ENCODE data around the gene RGS9. TPM values are rescaled to one million over a fixed set of nuclear protein-coding genes. Genes with fewer than 3 reads are reported as not detected.

RGS9 gene
- total RNA-seq, 1 experiment from 2014 or later = 6.3 TPM

DNA sequence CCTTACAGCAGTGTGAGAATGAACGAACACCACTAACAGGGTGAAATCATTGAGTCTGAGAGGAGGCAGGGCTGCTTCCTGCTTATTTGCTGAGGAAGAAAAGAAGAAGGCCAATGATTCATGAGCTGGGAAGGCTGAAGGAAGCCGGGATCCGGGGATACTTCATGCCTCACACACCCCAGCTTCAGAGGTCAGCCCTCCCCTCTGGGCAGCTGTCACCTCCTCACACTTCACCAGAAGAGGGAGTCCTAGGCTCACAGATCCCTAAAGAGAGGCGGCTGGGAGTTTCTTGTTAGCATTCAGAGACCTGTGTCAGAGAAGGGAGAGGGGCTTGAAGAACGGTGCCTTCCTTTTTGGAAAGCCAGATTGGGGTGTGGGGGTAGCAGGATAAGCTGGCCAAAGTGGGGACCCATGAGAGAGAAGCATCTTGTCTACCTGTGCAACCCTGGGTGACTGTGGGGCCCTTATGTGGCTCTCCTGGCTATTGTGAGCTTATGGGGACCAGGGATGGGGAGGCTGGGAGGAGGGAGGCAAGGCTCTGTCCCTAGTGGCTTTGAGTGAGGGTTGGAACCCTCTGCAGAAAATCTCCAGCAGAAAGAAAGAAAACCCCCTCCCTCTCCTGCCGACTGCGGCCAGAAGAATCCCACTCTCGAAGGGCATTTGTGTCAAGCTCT lies 94.6 kb downstream of the RGS9 start:
- TF ChIP-seq, protein P1, sequence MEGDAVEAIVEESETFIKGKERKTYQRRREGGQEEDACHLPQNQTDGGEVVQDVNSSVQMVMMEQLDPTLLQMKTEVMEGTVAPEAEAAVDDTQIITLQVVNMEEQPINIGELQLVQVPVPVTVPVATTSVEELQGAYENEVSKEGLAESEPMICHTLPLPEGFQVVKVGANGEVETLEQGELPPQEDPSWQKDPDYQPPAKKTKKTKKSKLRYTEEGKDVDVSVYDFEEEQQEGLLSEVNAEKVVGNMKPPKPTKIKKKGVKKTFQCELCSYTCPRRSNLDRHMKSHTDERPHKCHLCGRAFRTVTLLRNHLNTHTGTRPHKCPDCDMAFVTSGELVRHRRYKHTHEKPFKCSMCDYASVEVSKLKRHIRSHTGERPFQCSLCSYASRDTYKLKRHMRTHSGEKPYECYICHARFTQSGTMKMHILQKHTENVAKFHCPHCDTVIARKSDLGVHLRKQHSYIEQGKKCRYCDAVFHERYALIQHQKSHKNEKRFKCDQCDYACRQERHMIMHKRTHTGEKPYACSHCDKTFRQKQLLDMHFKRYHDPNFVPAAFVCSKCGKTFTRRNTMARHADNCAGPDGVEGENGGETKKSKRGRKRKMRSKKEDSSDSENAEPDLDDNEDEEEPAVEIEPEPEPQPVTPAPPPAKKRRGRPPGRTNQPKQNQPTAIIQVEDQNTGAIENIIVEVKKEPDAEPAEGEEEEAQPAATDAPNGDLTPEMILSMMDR (IDR thresholded peaks at IDR 0.05; ENCODE audit: insufficient read depth in 1 of 2, low read depth in 1 of 2, low read length in 1 of 2, severe bottlenecking in 1 of 2, unreplicated experiment in 1 of 2) = peak; percentile 76 to 88
- Mint-ChIP-seq H3K9me3 (ENCODE audit: unreplicated experiment) (peaks cover 8% of the 10 kb centered on the region), H3K36me3 (ENCODE audit: insufficient read depth, unreplicated experiment) (no peaks in the 10 kb centered on the region), H3K4me1 (ENCODE audit: low read depth, unreplicated experiment) (peaks cover 27% of the 10 kb centered on the region), H3K4me3 (ENCODE audit: unreplicated experiment) (no peak overlapping the region), H3K27ac (ENCODE audit: unreplicated experiment) (no peak overlapping the region), H3K27me3 (ENCODE audit: insufficient read depth, unreplicated experiment) (peaks cover 1% of the 10 kb centered on the region)
- Histone ChIP-seq H3K36me3 (ENCODE audit: control insufficient read depth, insufficient read depth, low read length) (no peaks in the 10 kb centered on the region), H3K9me3 (no peaks in the 10 kb centered on the region), H3K4me1 (peaks cover 15% of the 10 kb centered on the region), H3K4me3 (ENCODE audit: low read depth, low read length) (no peak overlapping the region), H3K27me3 (replicated peaks; ENCODE audit: control insufficient read depth, insufficient read depth, low read length) (no peaks in the 10 kb centered on the region)
- no TSS peak for BruUV-seq (replicated peaks)
- CTCF ChIA-PET = interaction anchor here (0.6 to 1.7 kb wide), 10 partner anchors 8 to 938 kb away, joined by 3 to 16 read pairs (median 3); no protein-coding TSS in a partner anchor
- DNase-seq = peak; percentile 65 to 77
- POLR2A ChIA-PET = no interaction called here
- intact Hi-C loops (cut with micrococcal nuclease; ENCODE audit: unreplicated experiment) = loop anchor here (1.0 to 5.0 kb wide), 5 partner anchors 46 to 934 kb away; no protein-coding TSS in a partner anchor

DNA sequence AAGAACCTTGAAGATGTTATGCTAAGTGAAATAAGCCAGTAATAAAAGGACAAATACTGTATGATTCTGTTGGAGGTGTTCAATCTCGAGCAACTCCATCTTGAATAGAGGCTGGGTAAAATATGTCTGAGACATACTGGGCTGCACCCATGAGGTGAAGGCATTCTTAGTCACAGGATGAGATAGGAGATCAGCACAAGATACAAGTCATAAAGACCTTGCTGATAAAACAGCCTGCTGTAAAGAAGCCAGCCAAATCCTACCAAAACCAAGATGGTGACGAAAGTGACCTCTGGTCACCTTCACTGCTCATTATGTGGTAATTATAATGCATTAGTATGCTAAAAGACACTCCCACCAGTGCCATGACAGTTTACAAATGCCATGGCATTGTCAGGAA lies 98.1 kb downstream of the RGS9 start:
- H3K4me1 Mint-ChIP-seq (ENCODE audit: low read depth, unreplicated experiment) = peaks cover 7% of the 10 kb centered on the region
- POLR2A ChIA-PET = no interaction called here
- peaks cover under 1% of the 10 kb centered on the region for H3K9me3 Mint-ChIP-seq (ENCODE audit: unreplicated experiment)
- no peak for DNase-seq
- peaks cover 5% of the 10 kb centered on the region for H3K27me3 Mint-ChIP-seq (ENCODE audit: insufficient read depth, unreplicated experiment)
- no peak overlapping the region for H3K4me3 ChIP-seq (ENCODE audit: low read depth, low read length)
- H3K27ac Mint-ChIP-seq (ENCODE audit: unreplicated experiment) = no peak overlapping the region
- TF ChIP-seq, protein P1 (IDR thresholded peaks at IDR 0.05; ENCODE audit: insufficient read depth in 1 of 2, low read depth in 1 of 2, low read length in 1 of 2, severe bottlenecking in 1 of 2, unreplicated experiment in 1 of 2) = no peak
- intact Hi-C loops (cut with micrococcal nuclease; ENCODE audit: unreplicated experiment) = no loop called here
- BruUV-seq (replicated peaks) = no TSS peak
- no peaks in the 10 kb centered on the region for H3K9me3 ChIP-seq
- H3K4me1 ChIP-seq = no peaks in the 10 kb centered on the region
- no peak overlapping the region for H3K4me3 Mint-ChIP-seq (ENCODE audit: unreplicated experiment)
- no peaks in the 10 kb centered on the region for H3K36me3 ChIP-seq (ENCODE audit: control insufficient read depth, insufficient read depth, low read length)
- H3K36me3 Mint-ChIP-seq (ENCODE audit: insufficient read depth, unreplicated experiment) = no peaks in the 10 kb centered on the region
- no peaks in the 10 kb centered on the region for H3K27me3 ChIP-seq (replicated peaks; ENCODE audit: control insufficient read depth, insufficient read depth, low read length)
- CTCF ChIA-PET = no interaction called here

DNA sequence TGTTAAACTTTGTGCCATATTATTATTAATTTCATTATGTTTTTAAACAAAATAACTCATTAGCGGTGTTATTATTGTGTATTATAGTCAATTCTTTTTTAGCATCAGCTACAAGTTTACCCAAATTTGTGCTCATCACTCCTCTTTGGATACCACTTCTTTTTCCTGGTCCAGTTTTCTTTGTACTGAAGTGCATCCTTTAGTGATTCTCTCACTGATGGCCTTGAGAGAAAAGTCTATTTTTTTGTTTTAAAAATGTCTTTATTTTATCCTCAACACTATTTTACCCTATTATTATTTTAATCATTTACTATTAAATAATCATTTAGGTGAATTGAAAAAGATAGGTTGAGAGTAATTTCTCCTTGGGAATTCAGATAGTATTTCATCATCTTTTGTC lies 99.2 kb downstream of the RGS9 start:
- TF ChIP-seq, protein P1 (IDR thresholded peaks at IDR 0.05; ENCODE audit: insufficient read depth in 1 of 2, low read depth in 1 of 2, low read length in 1 of 2, severe bottlenecking in 1 of 2, unreplicated experiment in 1 of 2) = no peak
- Histone ChIP-seq H3K27me3 (replicated peaks; ENCODE audit: control insufficient read depth, insufficient read depth, low read length) (no peaks in the 10 kb centered on the region), H3K4me3 (ENCODE audit: low read depth, low read length) (no peak overlapping the region), H3K36me3 (ENCODE audit: control insufficient read depth, insufficient read depth, low read length) (no peaks in the 10 kb centered on the region), H3K4me1 (no peaks in the 10 kb centered on the region), H3K9me3 (no peaks in the 10 kb centered on the region)
- CTCF ChIA-PET = no interaction called here
- no peak for DNase-seq
- H3K36me3 Mint-ChIP-seq (ENCODE audit: insufficient read depth, unreplicated experiment) = no peaks in the 10 kb centered on the region
- H3K4me1 Mint-ChIP-seq (ENCODE audit: low read depth, unreplicated experiment) = peaks cover 4% of the 10 kb centered on the region
- H3K27ac Mint-ChIP-seq (ENCODE audit: unreplicated experiment) = no peak overlapping the region
- H3K9me3 Mint-ChIP-seq (ENCODE audit: unreplicated experiment) = no peaks in the 10 kb centered on the region
- no peak overlapping the region for H3K4me3 Mint-ChIP-seq (ENCODE audit: unreplicated experiment)
- no TSS peak for BruUV-seq (replicated peaks)
- POLR2A ChIA-PET = no interaction called here
- H3K27me3 Mint-ChIP-seq (ENCODE audit: insufficient read depth, unreplicated experiment) = peaks cover 5% of the 10 kb centered on the region
- intact Hi-C loops (cut with micrococcal nuclease; ENCODE audit: unreplicated experiment) = no loop called here

All from Caco-2 (cell line).